ENCODE data around the gene KCNMA1.

The KCNMA1 gene

DNA sequence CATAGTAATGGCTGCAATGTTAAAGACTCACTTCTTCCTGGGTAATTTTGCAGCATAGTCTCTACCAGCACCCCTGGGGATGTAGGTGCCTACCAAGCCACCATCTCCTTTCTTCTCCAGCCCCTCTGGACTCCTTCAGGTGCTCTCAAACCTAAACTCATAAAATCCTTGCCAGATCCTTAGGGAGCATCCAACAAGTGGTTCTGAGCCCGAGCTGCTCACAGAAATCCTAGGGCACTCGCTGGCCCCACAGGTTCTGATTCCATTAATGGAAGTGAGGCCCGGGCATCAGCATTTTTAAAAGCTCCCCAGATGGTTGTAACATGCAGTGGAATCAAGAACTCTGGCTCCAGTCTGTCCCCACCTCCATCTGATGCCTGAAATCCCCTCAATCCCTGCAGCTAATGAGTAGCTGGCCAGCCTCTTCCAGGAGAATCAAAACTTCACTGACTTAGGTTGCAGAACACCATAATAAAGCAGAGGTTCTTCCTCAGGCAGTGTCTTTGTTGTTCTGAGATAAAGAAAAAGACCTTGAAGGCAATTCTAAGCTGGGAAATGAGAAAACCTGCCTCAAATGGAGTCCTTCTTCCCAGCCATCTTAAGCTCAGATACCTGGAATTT, 336.8 kb downstream of the KCNMA1 start:
- Histone ChIP-seq H4K20me1 (ENCODE audit: low read depth, low read length) (no peaks in the 10 kb centered on the region), H3K9ac (ENCODE audit: low read length) (no peak overlapping the region), H3K27ac (ENCODE audit: low read depth, low read length) (no peak overlapping the region), H3K4me3 (ENCODE audit: insufficient read depth, low read length, poor library complexity, severe bottlenecking) (no peak overlapping the region), H3K4me2 (ENCODE audit: low read depth, low read length, poor library complexity, severe bottlenecking) (no peak overlapping the region), H3K27me3 (ENCODE audit: low read length) (no peaks in the 10 kb centered on the region), H3K9me3 (ENCODE audit: insufficient read depth, low read length) (0 out of 2 replicates have a peak, but pooled peaks cover 4% of the 10 kb centered on the region), H2AFZ (ENCODE audit: low read depth, low read length, severe bottlenecking) (no peak overlapping the region), H3K79me2 (ENCODE audit: insufficient read depth, low read length) (no peaks in the 10 kb centered on the region), H3F3A (ENCODE audit: insufficient read depth) (no peaks in the 10 kb centered on the region), H3K9me2 (replicated peaks; ENCODE audit: insufficient read depth, low read length) (no peaks in the 10 kb centered on the region), H3K36me3 (ENCODE audit: low read length) (no peaks in the 10 kb centered on the region)
- no peak for TF ChIP-seq EZH2phosphoT487 (conservative IDR thresholded peaks at IDR 0.05; ENCODE audit: low read length)
- TF ChIP-seq, protein P1, sequence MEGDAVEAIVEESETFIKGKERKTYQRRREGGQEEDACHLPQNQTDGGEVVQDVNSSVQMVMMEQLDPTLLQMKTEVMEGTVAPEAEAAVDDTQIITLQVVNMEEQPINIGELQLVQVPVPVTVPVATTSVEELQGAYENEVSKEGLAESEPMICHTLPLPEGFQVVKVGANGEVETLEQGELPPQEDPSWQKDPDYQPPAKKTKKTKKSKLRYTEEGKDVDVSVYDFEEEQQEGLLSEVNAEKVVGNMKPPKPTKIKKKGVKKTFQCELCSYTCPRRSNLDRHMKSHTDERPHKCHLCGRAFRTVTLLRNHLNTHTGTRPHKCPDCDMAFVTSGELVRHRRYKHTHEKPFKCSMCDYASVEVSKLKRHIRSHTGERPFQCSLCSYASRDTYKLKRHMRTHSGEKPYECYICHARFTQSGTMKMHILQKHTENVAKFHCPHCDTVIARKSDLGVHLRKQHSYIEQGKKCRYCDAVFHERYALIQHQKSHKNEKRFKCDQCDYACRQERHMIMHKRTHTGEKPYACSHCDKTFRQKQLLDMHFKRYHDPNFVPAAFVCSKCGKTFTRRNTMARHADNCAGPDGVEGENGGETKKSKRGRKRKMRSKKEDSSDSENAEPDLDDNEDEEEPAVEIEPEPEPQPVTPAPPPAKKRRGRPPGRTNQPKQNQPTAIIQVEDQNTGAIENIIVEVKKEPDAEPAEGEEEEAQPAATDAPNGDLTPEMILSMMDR (IDR thresholded peaks at IDR 0.05; ENCODE audit: insufficient read depth, low read length, poor library complexity, severe bottlenecking) = no peak

DNA sequence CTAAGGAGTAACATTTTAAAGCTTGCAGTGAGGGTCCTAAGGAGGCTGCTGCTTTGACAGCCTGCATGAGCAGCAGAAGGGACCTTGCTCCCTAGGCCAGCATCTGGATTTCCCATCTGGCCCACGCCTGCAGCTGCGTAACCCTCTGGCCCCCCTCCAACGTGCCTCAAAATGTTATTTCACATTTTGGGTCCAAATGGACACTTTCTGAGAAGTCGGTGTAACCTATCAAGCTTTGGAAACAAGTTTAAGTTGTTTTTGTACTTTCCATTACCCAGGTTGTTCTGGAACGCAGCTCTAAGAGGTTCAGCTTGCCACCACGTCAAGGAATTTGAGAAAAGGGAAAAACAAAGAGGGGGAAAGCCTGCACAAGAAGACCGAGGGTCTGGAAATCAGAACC, 338.3 kb downstream of the KCNMA1 start:
- no peaks in the 10 kb centered on the region for H3F3A ChIP-seq (ENCODE audit: insufficient read depth)
- no peaks in the 10 kb centered on the region for H3K36me3 ChIP-seq (ENCODE audit: low read length)
- H2AFZ ChIP-seq (ENCODE audit: low read depth, low read length, severe bottlenecking) = no peak overlapping the region
- H3K27ac ChIP-seq (ENCODE audit: low read depth, low read length) = no peak overlapping the region
- H3K4me2 ChIP-seq (ENCODE audit: low read depth, low read length, poor library complexity, severe bottlenecking) = no peak overlapping the region
- no peak overlapping the region for H3K9ac ChIP-seq (ENCODE audit: low read length)
- 0 out of 2 replicates have a peak, but pooled peaks cover 4% of the 10 kb centered on the region for H3K9me3 ChIP-seq (ENCODE audit: insufficient read depth, low read length)
- no peaks in the 10 kb centered on the region for H3K79me2 ChIP-seq (ENCODE audit: insufficient read depth, low read length)
- no peaks in the 10 kb centered on the region for H4K20me1 ChIP-seq (ENCODE audit: low read depth, low read length)
- no peak for TF ChIP-seq EZH2phosphoT487 (conservative IDR thresholded peaks at IDR 0.05; ENCODE audit: low read length)
- TF ChIP-seq, protein P1 (IDR thresholded peaks at IDR 0.05; ENCODE audit: insufficient read depth, low read length, poor library complexity, severe bottlenecking) = no peak
- H3K9me2 ChIP-seq (replicated peaks; ENCODE audit: insufficient read depth, low read length) = no peaks in the 10 kb centered on the region; the same call in 1 of the 2 replicates
- no peaks in the 10 kb centered on the region for H3K27me3 ChIP-seq (ENCODE audit: low read length)
- no peak overlapping the region for H3K4me3 ChIP-seq (ENCODE audit: insufficient read depth, low read length, poor library complexity, severe bottlenecking)

DNA sequence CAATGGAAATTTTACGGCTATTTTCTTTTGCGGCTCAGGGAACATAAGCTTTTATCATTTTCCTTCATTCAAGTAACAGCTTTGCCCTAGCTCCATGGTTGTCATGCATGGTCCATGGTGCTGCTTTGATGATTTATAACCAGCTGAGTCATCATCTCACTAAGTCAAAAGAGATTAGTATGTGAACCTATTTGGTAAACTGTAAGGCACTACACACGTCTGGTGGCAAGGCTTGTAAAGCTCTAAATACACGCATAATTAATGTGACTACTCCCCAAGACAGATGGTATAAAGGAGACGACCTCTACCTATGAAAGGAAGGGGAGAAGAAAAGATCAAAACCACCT, 340.2 kb downstream of the KCNMA1 start:
- TF ChIP-seq EZH2phosphoT487 (conservative IDR thresholded peaks at IDR 0.05; ENCODE audit: low read length) = no peak
- TF ChIP-seq, protein P1 (IDR thresholded peaks at IDR 0.05; ENCODE audit: insufficient read depth, low read length, poor library complexity, severe bottlenecking) = no peak
- H3F3A ChIP-seq (ENCODE audit: insufficient read depth) = no peaks in the 10 kb centered on the region
- H3K4me2 ChIP-seq (ENCODE audit: low read depth, low read length, poor library complexity, severe bottlenecking) = no peak overlapping the region
- no peaks in the 10 kb centered on the region for H3K27me3 ChIP-seq (ENCODE audit: low read length)
- H3K9ac ChIP-seq (ENCODE audit: low read length) = no peak overlapping the region
- H3K9me2 ChIP-seq (replicated peaks; ENCODE audit: insufficient read depth, low read length) = no peaks in the 10 kb centered on the region; the same call in 1 of the 2 replicates
- H3K9me3 ChIP-seq (ENCODE audit: insufficient read depth, low read length) = no peaks in the 10 kb centered on the region
- no peak overlapping the region for H3K4me3 ChIP-seq (ENCODE audit: insufficient read depth, low read length, poor library complexity, severe bottlenecking)
- no peaks in the 10 kb centered on the region for H4K20me1 ChIP-seq (ENCODE audit: low read depth, low read length)
- H2AFZ ChIP-seq (ENCODE audit: low read depth, low read length, severe bottlenecking) = no peak overlapping the region
- H3K79me2 ChIP-seq (ENCODE audit: insufficient read depth, low read length) = no peaks in the 10 kb centered on the region
- H3K27ac ChIP-seq (ENCODE audit: low read depth, low read length) = no peak overlapping the region
- H3K36me3 ChIP-seq (ENCODE audit: low read length) = no peaks in the 10 kb centered on the region

Data from SU-DHL-6 (cell line).